A549 (cell line): ENCODE data around the gene HOXA2. TPM values are rescaled to one million over a fixed set of nuclear protein-coding genes. Genes with fewer than 3 reads are reported as not detected.
A peak's percentile ranks its signal among the peaks of the same experiment; 100 is the strongest.

Source experiments
- ATAC-seq, 2 experiments: fragments of 200-7000 bp in 1 of 2; fragments of >200 bp in 1 of 2; cut with Nextera tagmentation in 1 of 2; cut with Tn5 transposase in 1 of 2; 3 replicates each; pipeline versions ENCODE4 v1.8.0 to v1.9.1; 2018 to 2020; ENCODE audit warnings: mild to moderate bottlenecking in 1 of 2, moderate library complexity in 1 of 2
- CTCF ChIA-PET: fragments of 300-600 bp; sonication (Branson Sonifier 250); formaldehyde crosslinking; extraction: SDS; loops from one replicate; lab custom pipeline; 2021; ENCODE audit warnings: antibody characterized with exemption, inconsistent platforms; lab: Yijun Ruan, JAX
- POLR2A ChIA-PET: fragments of 350-600 bp; formaldehyde crosslinking; extraction: SDS; loops from one replicate; lab custom pipeline; 2021; ENCODE audit warnings: antibody characterized with exemption, inconsistent platforms; lab: Yijun Ruan, JAX
- DNase-seq, 2 experiments: peaks; one replicate each; pipeline versions ENCODE4 v3.0.0 to v3.0.0-alpha.2; 2011 to 2016; ENCODE audit warnings: low read depth in 1 of 2, low spot score in 1 of 2
- FAIRE-seq: peaks from 2 replicates; lab custom pipeline; 2011; peaks lifted over from hg19 to GRCh38; lab: Jason Lieb, UNC
- H3K27ac ChIP-seq, 2 experiments: fragments of >200 bp; sonication (Bioruptor Twin); formaldehyde crosslinking; 3 replicates each; pipeline ENCODE4 v1.5.1; 2016 to 2017
- H3K4me1 ChIP-seq: fragments of >200 bp; sonication (Bioruptor Twin); formaldehyde crosslinking; 3 replicates; pipeline ENCODE4 v1.6.1; 2016
- H3K4me2 ChIP-seq: fragments of >200 bp; sonication (Bioruptor Twin); formaldehyde crosslinking; 3 replicates; pipeline ENCODE4 v1.6.1; 2016
- H3K4me3 ChIP-seq: fragments of >200 bp; sonication (Bioruptor Twin); formaldehyde crosslinking; 3 replicates; pipeline ENCODE4 v1.5.1; 2016
- H3K9me3 ChIP-seq: fragments of >200 bp; sonication (Bioruptor Twin); formaldehyde crosslinking; 3 replicates; pipeline ENCODE4 v1.6.1; 2016
- CBX2 ChIP-seq: fragments of 200-600 bp; sonication (generic); IDR thresholded peaks from 2 replicates; pipeline ENCODE4 v1.6.1; 2016; ENCODE audit warnings: low read depth, mild to moderate bottlenecking, borderline replicate concordance
- CHD2 ChIP-seq: fragments of 150-350 bp; IDR thresholded peaks from 2 replicates; pipeline ENCODE4 v1.6.1; 2014; ENCODE audit warnings: low read length; ENCODE audit not compliant: partially characterized antibody
- CHD4 ChIP-seq: fragments of 200-600 bp; sonication (generic); IDR thresholded peaks from 2 replicates; pipeline ENCODE4 v1.6.1; 2016; ENCODE audit warnings: antibody characterized with exemption, mild to moderate bottlenecking, borderline replicate concordance
- FOSB ChIP-seq: fragments of 250-450 bp; sonication (Bioruptor Pico); IDR thresholded peaks from 2 replicates; pipeline ENCODE4 v1.5.0; 2020; ENCODE audit warnings: mild to moderate bottlenecking, moderate library complexity
- GATA3 ChIP-seq: IDR thresholded peaks from 2 replicates; pipeline ENCODE4 v1.6.1; 2012; ENCODE audit warnings: borderline replicate concordance
- HDAC2 ChIP-seq: fragments of 200-600 bp; sonication (generic); IDR thresholded peaks from 2 replicates; pipeline ENCODE4 v1.6.1; 2016
- HOXB13 ChIP-seq: fragments of 250-450 bp; sonication (Bioruptor Pico); IDR thresholded peaks from 2 replicates; pipeline ENCODE4 v1.5.0; 2020; ENCODE audit warnings: low read depth, mild to moderate bottlenecking, moderate library complexity
- JUN ChIP-seq, 2 experiments: fragments of >200 bp; sonication (Bioruptor Twin); formaldehyde crosslinking; IDR thresholded peaks; 2 replicates in 1 of 2; 3 replicates in 1 of 2; pipeline ENCODE4 v1.6.1; 2016 to 2017
- JUNB ChIP-seq: fragments of >200 bp; sonication (Bioruptor Twin); formaldehyde crosslinking; IDR thresholded peaks from 2 replicates; pipeline ENCODE4 v1.6.1; 2016
- KDM1A ChIP-seq: fragments of 200-600 bp; sonication (generic); IDR thresholded peaks from 2 replicates; pipeline ENCODE4 v1.6.1; 2016; ENCODE audit warnings: low read depth, mild to moderate bottlenecking
- MAFK ChIP-seq: fragments of 450-650 bp; IDR thresholded peaks from 2 replicates; pipeline ENCODE4 v1.6.1; 2014; ENCODE audit not compliant: partially characterized antibody
- NFE2L2 ChIP-seq: fragments of 150-350 bp; conservative IDR thresholded peaks from 2 replicates; pipeline ENCODE4 v1.6.1; 2014; ENCODE audit warnings: low read length
- NR3C1 ChIP-seq: fragments of >200 bp; sonication (Bioruptor Twin); formaldehyde crosslinking; IDR thresholded peaks from 3 replicates; pipeline ENCODE4 v1.6.1; 2017
- POLR2A ChIP-seq: IDR thresholded peaks from 2 replicates; pipeline ENCODE4 v1.6.1; 2012; ENCODE audit warnings: mild to moderate bottlenecking, low read length
- SMC3 ChIP-seq: fragments of >200 bp; sonication (Bioruptor Twin); formaldehyde crosslinking; IDR thresholded peaks from 3 replicates; pipeline ENCODE4 v1.6.1; 2018; ENCODE audit warnings: inconsistent platforms
- SREBF2 ChIP-seq: fragments of 450-650 bp; IDR thresholded peaks from 2 replicates; pipeline ENCODE4 v1.6.1; 2014; ENCODE audit warnings: mild to moderate bottlenecking, moderate library complexity
- ZC3H11A ChIP-seq: fragments of 450-650 bp; IDR thresholded peaks from 2 replicates; pipeline ENCODE4 v1.6.1; 2014; ENCODE audit warnings: antibody characterized with exemption, mild to moderate bottlenecking
- ZFP36 ChIP-seq: fragments of 450-650 bp; IDR thresholded peaks from 2 replicates; pipeline ENCODE4 v1.6.1; 2014; ENCODE audit warnings: borderline replicate concordance; ENCODE audit not compliant: partially characterized antibody
- ZNF302 ChIP-seq: fragments of 250-450 bp; sonication (Bioruptor Pico); IDR thresholded peaks from 2 replicates; pipeline ENCODE4 v1.9.0; 2021; ENCODE audit warnings: inconsistent platforms, mild to moderate bottlenecking, moderate library complexity
- ZSCAN20 ChIP-seq: fragments of 250-450 bp; sonication (Bioruptor Pico); IDR thresholded peaks from 2 replicates; pipeline ENCODE4 v1.8.0; 2022; ENCODE audit warnings: mild to moderate bottlenecking, moderate library complexity
- WGBS: methylation state at CpG from one replicate; pipeline ENCODE4 v1.1.6; 2017; ENCODE audit errors: missing lambda C conversion rate; 5-methylcytosine and 5-hydroxymethylcytosine counted together
- polyA plus RNA-seq, 4 experiments: library from polyadenylated mRNA; depleted of rRNA in 3 of 4; stranded (reverse); fragments of >200 nt; fragmentation: RNase III in 1 of 4; extraction: RNeasy Plus Mini Kit Qiagen cat#74134 plus additional on column Dnase treatment in 1 of 4; gene quantifications; 2 replicates in 3 of 4; 3 replicates in 1 of 4; pipeline ENCODE4 v1.2.3, GENCODE V29; 2011 to 2017
- TF ChIP-seq, protein P1 (sequence below): fragments of >200 bp; sonication (Bioruptor Twin); formaldehyde crosslinking; IDR thresholded peaks from 2 replicates; pipeline ENCODE4 v1.6.1; 2016
- TF ChIP-seq, protein P2 (sequence below): fragments of 250-450 bp; sonication (Bioruptor Pico); IDR thresholded peaks from 2 replicates; pipeline ENCODE4 v1.5.0; 2020; ENCODE audit warnings: low read depth, mild to moderate bottlenecking, moderate library complexity
- TF ChIP-seq, protein P3 (sequence below): IDR thresholded peaks from 2 replicates; pipeline ENCODE4 v1.6.1; 2012
- TF ChIP-seq, protein P4 (sequence below): fragments of >200 bp; sonication (Bioruptor Twin); formaldehyde crosslinking; IDR thresholded peaks from 3 replicates; pipeline ENCODE4 v1.5.1; 2016
- TF ChIP-seq, protein P5 (sequence below): IDR thresholded peaks from 2 replicates; pipeline ENCODE4 v1.6.1; 2012; ENCODE audit warnings: low read depth, borderline replicate concordance
- TF ChIP-seq, protein P6 (sequence below): fragments of 150-350 bp; IDR thresholded peaks from 2 replicates; pipeline ENCODE4 v1.6.1; 2014; ENCODE audit warnings: low read depth, mild to moderate bottlenecking, low read length

Gene HOXA2
- polyA plus RNA-seq, 2 of the 4 experiments (the other 2 are of a cell fraction) = 1.3 to 2.1 TPM

DNA sequence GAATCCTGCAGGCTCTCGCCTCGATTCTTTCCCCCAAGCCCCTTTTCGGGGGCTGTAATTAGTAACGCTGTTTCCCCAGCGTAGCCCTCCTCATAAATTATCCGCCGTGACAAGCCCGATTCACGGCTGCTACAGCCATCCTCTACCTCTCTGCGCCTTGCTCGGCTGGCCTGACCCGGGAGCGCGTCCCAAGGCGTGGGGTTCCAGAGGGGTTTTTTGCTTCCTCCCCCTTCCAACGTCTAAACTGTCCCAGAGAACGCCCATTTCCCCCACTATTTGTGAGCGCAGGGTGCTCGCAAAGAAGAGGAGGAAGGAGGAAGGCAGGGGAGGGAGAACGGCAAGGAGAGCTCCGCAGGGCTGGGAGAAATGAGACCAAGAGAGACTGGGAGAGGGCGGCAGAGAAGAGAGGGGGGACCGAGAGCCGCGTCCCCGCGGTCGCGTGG, 40.1 kb upstream of the HOXA2 start:
- ATAC-seq = peak; percentile 52 to 67
- TF ChIP-seq FOSB (CRISPR knock-in tag) (no peak), CHD2 (no peak), ZFP36 (no peak), JUNB (no peak), HOXB13 (no peak), CBX2 (no peak), MAFK (no peak), ZNF302 (CRISPR knock-in tag) (no peak)
- TF ChIP-seq, protein P1, sequence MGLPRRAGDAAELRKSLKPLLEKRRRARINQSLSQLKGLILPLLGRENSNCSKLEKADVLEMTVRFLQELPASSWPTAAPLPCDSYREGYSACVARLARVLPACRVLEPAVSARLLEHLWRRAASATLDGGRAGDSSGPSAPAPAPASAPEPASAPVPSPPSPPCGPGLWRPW = no peak
- TF ChIP-seq, protein P2, sequence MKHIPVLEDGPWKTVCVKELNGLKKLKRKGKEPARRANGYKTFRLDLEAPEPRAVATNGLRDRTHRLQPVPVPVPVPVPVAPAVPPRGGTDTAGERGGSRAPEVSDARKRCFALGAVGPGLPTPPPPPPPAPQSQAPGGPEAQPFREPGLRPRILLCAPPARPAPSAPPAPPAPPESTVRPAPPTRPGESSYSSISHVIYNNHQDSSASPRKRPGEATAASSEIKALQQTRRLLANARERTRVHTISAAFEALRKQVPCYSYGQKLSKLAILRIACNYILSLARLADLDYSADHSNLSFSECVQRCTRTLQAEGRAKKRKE (CRISPR knock-in tag) = no peak
- Histone ChIP-seq H3K4me1 (peaks cover 12% of the 10 kb centered on the region; the same call in 2 of the 3 replicates), H3K27ac (peak overlapping the region; percentile 79 to 93), H3K4me2 (peak overlapping the region; percentile 87), H3K9me3 (no peaks in the 10 kb centered on the region), H3K4me3 (peak overlapping the region; percentile 72)
- DNase-seq = no peak
- CTCF ChIA-PET = interaction anchor here (1.3 to 11.1 kb wide), 18 partner anchors 9 to 773 kb away, joined by 4 to 160 read pairs (median 8); partner anchors contain the start of genes HOXA3, HOXA4 and HOXA9
- POLR2A ChIA-PET = interaction anchor here (1.0 to 2.3 kb wide), 5 partner anchors 23 to 443 kb away, joined by 3 to 12 read pairs (median 5); partner anchors contain the start of gene SKAP2
- 41% methylated on average over 29 of the region's 29 CpGs for WGBS
- no peak for FAIRE-seq

DNA sequence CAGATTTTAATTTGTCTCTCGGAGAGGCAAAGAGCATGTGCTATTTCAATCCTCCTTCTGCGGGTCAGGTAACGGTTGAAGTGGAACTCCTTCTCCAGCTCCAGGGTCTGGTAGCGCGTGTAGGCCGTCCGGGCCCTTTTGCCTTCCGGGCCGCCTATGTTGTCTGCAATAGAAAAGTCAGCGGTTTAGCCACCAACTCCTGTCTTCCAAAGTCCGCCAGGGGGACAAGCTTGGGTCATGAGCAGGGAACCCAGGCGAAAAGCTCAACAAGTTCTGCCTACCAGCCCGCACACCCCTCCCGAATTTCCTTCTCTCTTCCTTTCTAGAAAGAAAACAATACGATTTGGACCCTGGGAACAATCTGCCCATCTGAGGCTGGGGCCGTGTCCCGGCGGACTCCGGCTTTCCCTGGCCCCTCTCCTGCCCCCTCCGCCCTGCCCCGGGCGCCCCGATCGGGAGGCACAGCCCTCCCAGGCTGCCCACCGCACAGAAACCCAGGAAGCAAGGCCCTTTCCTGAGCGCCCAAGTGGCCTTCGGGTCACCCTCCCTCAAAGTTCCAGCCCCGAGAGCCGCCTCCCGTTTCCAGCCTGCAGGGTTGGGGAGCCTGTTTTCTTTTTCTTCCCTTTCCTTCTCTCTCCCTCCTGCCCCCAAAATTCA, 39.6 kb upstream of the HOXA2 start:
- WGBS = 45% methylated on average over 29 of the region's 30 CpGs
- peak overlapping the region; percentile 72 for H3K4me3 ChIP-seq
- FAIRE-seq = no peak
- peak overlapping the region; percentile 87 for H3K4me2 ChIP-seq
- peak; percentile 80 to 87 for DNase-seq
- H3K4me1 ChIP-seq = peaks cover 17% of the 10 kb centered on the region
- ChIA-PET POLR2A (interaction anchor here (0.7 to 2.3 kb wide), 5 partner anchors 14 to 278 kb away, joined by 3 to 12 read pairs (median 5); partner anchors contain the start of genes HOXA7 and SKAP2), CTCF (interaction anchor here (0.6 to 11.1 kb wide), 14 partner anchors 9 to 773 kb away, joined by 3 to 160 read pairs (median 10); partner anchors contain the start of genes HOXA3, HOXA4 and HOXA9)
- ATAC-seq = peak; percentile 64 to 76
- H3K27ac ChIP-seq = peak overlapping the region; percentile 79 to 93
- no peaks in the 10 kb centered on the region for H3K9me3 ChIP-seq
- no peak for TF ChIP-seq MAFK
- no peak for TF ChIP-seq NR3C1
- 0 out of 3 replicates have a peak, but pooled peaks have one; percentile 17 for TF ChIP-seq SMC3
- TF ChIP-seq, protein P3, sequence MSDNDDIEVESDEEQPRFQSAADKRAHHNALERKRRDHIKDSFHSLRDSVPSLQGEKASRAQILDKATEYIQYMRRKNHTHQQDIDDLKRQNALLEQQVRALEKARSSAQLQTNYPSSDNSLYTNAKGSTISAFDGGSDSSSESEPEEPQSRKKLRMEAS = 0 out of 2 replicates have a peak, but pooled peaks have one; percentile 17
- TF ChIP-seq, protein P4, sequence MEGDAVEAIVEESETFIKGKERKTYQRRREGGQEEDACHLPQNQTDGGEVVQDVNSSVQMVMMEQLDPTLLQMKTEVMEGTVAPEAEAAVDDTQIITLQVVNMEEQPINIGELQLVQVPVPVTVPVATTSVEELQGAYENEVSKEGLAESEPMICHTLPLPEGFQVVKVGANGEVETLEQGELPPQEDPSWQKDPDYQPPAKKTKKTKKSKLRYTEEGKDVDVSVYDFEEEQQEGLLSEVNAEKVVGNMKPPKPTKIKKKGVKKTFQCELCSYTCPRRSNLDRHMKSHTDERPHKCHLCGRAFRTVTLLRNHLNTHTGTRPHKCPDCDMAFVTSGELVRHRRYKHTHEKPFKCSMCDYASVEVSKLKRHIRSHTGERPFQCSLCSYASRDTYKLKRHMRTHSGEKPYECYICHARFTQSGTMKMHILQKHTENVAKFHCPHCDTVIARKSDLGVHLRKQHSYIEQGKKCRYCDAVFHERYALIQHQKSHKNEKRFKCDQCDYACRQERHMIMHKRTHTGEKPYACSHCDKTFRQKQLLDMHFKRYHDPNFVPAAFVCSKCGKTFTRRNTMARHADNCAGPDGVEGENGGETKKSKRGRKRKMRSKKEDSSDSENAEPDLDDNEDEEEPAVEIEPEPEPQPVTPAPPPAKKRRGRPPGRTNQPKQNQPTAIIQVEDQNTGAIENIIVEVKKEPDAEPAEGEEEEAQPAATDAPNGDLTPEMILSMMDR = peak; percentile 22; the same call in 1 of the 3 replicates
- 0 out of 5 replicates have a peak, but pooled peaks of 1 of the 2 experiments have one; percentile 28 for TF ChIP-seq JUN (IDR thresholded peaks at IDR 0.05)
- no peak for TF ChIP-seq ZNF302 (CRISPR knock-in tag)
- TF ChIP-seq, all 56 proteins: peak for 4

DNA sequence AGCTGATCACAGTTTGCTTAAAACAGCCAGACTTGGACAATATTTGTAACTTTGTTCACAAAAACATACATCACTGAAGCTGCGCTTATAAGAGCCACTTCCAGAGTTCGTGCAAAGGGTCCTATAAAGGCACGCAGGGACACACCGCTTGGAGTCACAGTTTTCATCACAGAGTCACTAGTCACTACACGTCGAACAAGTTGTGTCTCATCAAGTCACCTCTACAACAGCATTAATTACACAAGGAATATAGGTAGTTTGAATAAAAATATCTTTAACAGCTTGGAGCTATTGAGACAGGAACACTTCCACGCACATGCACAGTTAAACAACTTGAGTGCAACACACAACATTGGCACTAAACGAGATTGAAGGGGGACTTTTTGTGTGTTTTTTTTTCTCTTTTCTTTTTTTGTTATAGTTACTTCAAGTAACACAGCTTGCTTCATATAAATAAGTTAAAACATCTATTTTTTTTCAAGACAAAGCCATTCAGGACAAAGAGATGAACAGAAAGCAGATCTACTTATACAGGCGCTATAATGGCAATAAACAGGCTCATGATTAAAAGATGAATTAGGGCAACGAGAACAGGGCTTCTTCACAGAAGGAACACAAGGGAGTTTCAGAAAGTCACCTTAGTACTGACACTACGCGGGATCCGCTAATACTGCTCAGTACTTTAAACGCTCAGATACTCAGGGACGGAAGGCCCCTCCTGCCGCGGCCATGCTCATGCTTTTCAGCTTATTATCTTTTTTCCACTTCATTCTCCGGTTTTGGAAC, 38.8 kb upstream of the HOXA2 start:
- 94% methylated on average over 18 of the region's 18 CpGs for WGBS
- no peak for FAIRE-seq
- H3K4me2 ChIP-seq = peak overlapping the region; percentile 87
- TF ChIP-seq CHD4 = no peak
- no peak for TF ChIP-seq SREBF2
- TF ChIP-seq, protein P1 = no peak
- TF ChIP-seq, protein P5, sequence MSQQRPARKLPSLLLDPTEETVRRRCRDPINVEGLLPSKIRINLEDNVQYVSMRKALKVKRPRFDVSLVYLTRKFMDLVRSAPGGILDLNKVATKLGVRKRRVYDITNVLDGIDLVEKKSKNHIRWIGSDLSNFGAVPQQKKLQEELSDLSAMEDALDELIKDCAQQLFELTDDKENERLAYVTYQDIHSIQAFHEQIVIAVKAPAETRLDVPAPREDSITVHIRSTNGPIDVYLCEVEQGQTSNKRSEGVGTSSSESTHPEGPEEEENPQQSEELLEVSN = no peak
- no peak for TF ChIP-seq GATA3
- TF ChIP-seq ZSCAN20 (CRISPR knock-in tag) = no peak
- no peak for TF ChIP-seq NFE2L2
- TF ChIP-seq, protein P6, sequence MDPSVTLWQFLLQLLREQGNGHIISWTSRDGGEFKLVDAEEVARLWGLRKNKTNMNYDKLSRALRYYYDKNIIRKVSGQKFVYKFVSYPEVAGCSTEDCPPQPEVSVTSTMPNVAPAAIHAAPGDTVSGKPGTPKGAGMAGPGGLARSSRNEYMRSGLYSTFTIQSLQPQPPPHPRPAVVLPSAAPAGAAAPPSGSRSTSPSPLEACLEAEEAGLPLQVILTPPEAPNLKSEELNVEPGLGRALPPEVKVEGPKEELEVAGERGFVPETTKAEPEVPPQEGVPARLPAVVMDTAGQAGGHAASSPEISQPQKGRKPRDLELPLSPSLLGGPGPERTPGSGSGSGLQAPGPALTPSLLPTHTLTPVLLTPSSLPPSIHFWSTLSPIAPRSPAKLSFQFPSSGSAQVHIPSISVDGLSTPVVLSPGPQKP = no peak
- TF ChIP-seq HDAC2 = no peak
- no peak for TF ChIP-seq KDM1A
- no peak for TF ChIP-seq ZC3H11A
- TF ChIP-seq POLR2A = no peak

More for the DNA sequence above, 38.8 kb upstream of the HOXA2 start:
- no peak for DNase-seq
- peak overlapping the region; percentile 79 to 93 for H3K27ac ChIP-seq
- H3K9me3 ChIP-seq = no peaks in the 10 kb centered on the region
- no peak for ATAC-seq
- H3K4me1 ChIP-seq = peaks cover 22% of the 10 kb centered on the region
- ChIA-PET POLR2A (interaction anchor here (0.6 to 2.3 kb wide), 6 partner anchors 15 to 948 kb away, joined by 3 to 12 read pairs (median 4); partner anchors contain the start of genes HOXA7 and SKAP2), CTCF (interaction anchor here (0.6 to 11.1 kb wide), 13 partner anchors 10 to 772 kb away, joined by 3 to 160 read pairs (median 14); partner anchors contain the start of genes HOXA3, HOXA4 and HOXA9)
- H3K4me3 ChIP-seq = peak overlapping the region; percentile 72
